Adrenal gland (tissue), 12 donors: Measurements from ENCODE around the gene PKMYT1. TPM values are rescaled to one million over a fixed set of nuclear protein-coding genes. Genes with fewer than 3 reads are reported as not detected.
"Not testable (repeated sequence)": the region's sequence is repeated elsewhere in the genome, so short reads cannot be mapped to it uniquely, and the experiment has no call there.

ENCODE experiments used
- DNase-seq, 7 donors: peaks; one replicate each; pipeline ENCODE4 v3.0.0-alpha.2; 2019 to 2020
- H3K27ac ChIP-seq, 5 donors: fragments of 200-600 bp; sonication (generic) in 4 of 5; 1 replicate in 3 of 5; 2 replicates in 2 of 5; pipeline versions ENCODE4 v1.5.1 to v1.8.0; 2016 to 2020; ENCODE audit warnings: mild to moderate bottlenecking in 1 of 5
- H3K27me3 ChIP-seq: fragments of 200-600 bp; 2 replicates; pipeline ENCODE4 v1.8.0; 2021
- H3K36me3 ChIP-seq, 2 donors: fragments of 200-600 bp; replicated peaks in 1 of 2; 1 replicate in 1 of 2; 2 replicates in 1 of 2; pipeline versions ENCODE4 v1.5.1 to v1.8.0; 2018 to 2022
- H3K4me1 ChIP-seq, 2 donors: fragments of 200-600 bp; replicated peaks in 1 of 2; 1 replicate in 1 of 2; 2 replicates in 1 of 2; pipeline versions ENCODE4 v1.5.1 to v1.8.0; 2018 to 2021
- H3K4me3 ChIP-seq, 4 donors: fragments of 200-600 bp; sonication (generic) in 3 of 4; one replicate each; pipeline ENCODE4 v1.5.1; 2016 to 2018
- H3K9me3 ChIP-seq, 3 donors: fragments of 200-600 bp; sonication (generic) in 1 of 3; replicated peaks in 1 of 3; 1 replicate in 2 of 3; 2 replicates in 1 of 3; pipeline versions ENCODE4 v1.5.1 to v1.8.0; 2016 to 2021
- CTCF ChIP-seq, 6 experiments: fragments of 450-650 bp in 4 of 6; fragments of 200-600 bp in 2 of 6; sonication (generic) in 1 of 6; IDR thresholded peaks; 1 replicate in 5 of 6; 2 replicates in 1 of 6; pipeline versions ENCODE4 v1.5.1 to v1.8.0; 2016 to 2021; ENCODE audit warnings: antibody characterized with exemption in 6 of 6, mild to moderate bottlenecking in 2 of 6, moderate library complexity in 1 of 6
- POLR2A ChIP-seq, 2 donors: fragments of 450-650 bp; IDR thresholded peaks; one replicate each; pipeline ENCODE4 v1.6.1; 2017; ENCODE audit warnings: antibody characterized with exemption in 2 of 2, mild to moderate bottlenecking in 2 of 2, moderate library complexity in 1 of 2
- WGBS, 4 donors: extraction: QIAGEN DNeasy Blood & Tissue Kit in 2 of 4; methylation state at CpG; one replicate each; pipeline versions ENCODE4 v1.1.5 to v1.1.7; 2013 to 2017; 5-methylcytosine and 5-hydroxymethylcytosine counted together
- intact Hi-C, 2 donors: fragments of 100-400 bp; cut with DNase I; formaldehyde crosslinking; loops; one replicate each; pipeline versions ENCODE4 v1.14.1 to v1.15.0; 2022 to 2023
- polyA plus RNA-seq, 3 donors: library from polyadenylated mRNA; stranded (reverse); fragments of 200-250 nt in 2 of 3; fragments of 350-450 nt in 1 of 3; fragmentation: Illumina TruSeq in 1 of 3; extraction: RNeasy Lipid Tissue Mini Kit (QIAGEN cat#74804) in 1 of 3; gene quantifications; one replicate each; pipeline ENCODE4 v1.2.3, GENCODE V29; 2013 to 2014
- total RNA-seq, 9 donors: library from RNA; depleted of rRNA in 4 of 9; stranded (reverse); fragments of >200 nt in 4 of 9; fragments of 120-200 nt in 1 of 9; fragmentation: NEBNext Ultra II Directional in 1 of 9; extraction: Animal tissue kit (Norgen Biotek cat#: 25700) in 1 of 9; gene quantifications; one replicate each; pipeline versions ENCODE4 v1.1.0 to v1.2.4, GENCODE V29; 2013 to 2023
- donor health status: healthy with polysubstance abuse.
- donor health status: Bipolar disorder and iron deficiency.
- donor health status: DM: yes; HTN: yes; CAD: no.
- donor health status: DM: no; HTN: no; CAD: no.
- donor health status: DM: no; HTN: no; CAD: no.
- donor health status: DM: yes; HTN: yes; CAD: no.

The PKMYT1 gene
- total and polyA plus RNA-seq, 12 donors = 0.46 to 7.0 (median 2.9) TPM

- no peaks in the 10 kb centered on the region for H3K4me1 ChIP-seq
- H3K27me3 ChIP-seq = no peaks in the 10 kb centered on the region
- DNase-seq = no peak
- H3K4me3 ChIP-seq = no peak overlapping the region
- 86 to 90% (median 89%) methylated on average over 27 to 36 of the region's 36 CpGs for WGBS, 4 donors
- no peaks in the 10 kb centered on the region for H3K9me3 ChIP-seq
- intact Hi-C loops = no loop called here
- no peak for TF ChIP-seq POLR2A (IDR thresholded peaks at IDR 0.05)
- TF ChIP-seq CTCF (IDR thresholded peaks at IDR 0.05) = no peak
- H3K27ac ChIP-seq = no peak overlapping the region
- peaks cover 0 to 4% of the 10 kb centered on the region in 2 donors for H3K36me3 ChIP-seq
Observed at GRCh38 chr16:2948807-2949704, 31.2 kb downstream of the PKMYT1 start.

GRCh38 chr16:2946649-2947048 is 33.6 kb downstream of the PKMYT1 start:
- no peaks in the 10 kb centered on the region for H3K9me3 ChIP-seq
- intact Hi-C loops = no loop called here
- peaks cover 0 to 4% of the 10 kb centered on the region in 2 donors for H3K36me3 ChIP-seq
- H3K4me1 ChIP-seq = no peaks in the 10 kb centered on the region
- DNase-seq = no peak
- no peak overlapping the region for H3K27ac ChIP-seq
- no peak overlapping the region for H3K4me3 ChIP-seq
- TF ChIP-seq POLR2A (IDR thresholded peaks at IDR 0.05) (no peak), CTCF (IDR thresholded peaks at IDR 0.05) (no peak)
- H3K27me3 ChIP-seq = no peaks in the 10 kb centered on the region
- 94 to 97% (median 96%) methylated on average over 4 of the region's 4 CpGs for WGBS, 4 donors

- H3K27ac ChIP-seq, DNase-seq, H3K4me3 ChIP-seq, H3K27me3 ChIP-seq, H3K9me3 ChIP-seq, H3K4me1 ChIP-seq, intact Hi-C loops: not testable (repeated sequence)
- 79 to 88% (median 85%) methylated on average over 12 of the region's 12 CpGs for WGBS, 4 donors
- peaks cover 0 to 28% of the 10 kb centered on the region in 2 donors for H3K36me3 ChIP-seq
Observed at GRCh38 chr16:2943716-2944115, 36.5 kb downstream of the PKMYT1 start.

- intact Hi-C loops = no loop called here
- WGBS, 4 donors = 85 to 94% (median 89%) methylated on average over 4 of the region's 4 CpGs
- H3K9me3 ChIP-seq = no peaks in the 10 kb centered on the region
- H3K4me1 ChIP-seq = no peaks in the 10 kb centered on the region
- peaks cover 0 to 44% of the 10 kb centered on the region in 2 donors for H3K36me3 ChIP-seq
- DNase-seq = no peak
- no peak for TF ChIP-seq CTCF (IDR thresholded peaks at IDR 0.05)
- no peak for TF ChIP-seq POLR2A (IDR thresholded peaks at IDR 0.05)
- H3K27me3 ChIP-seq = no peaks in the 10 kb centered on the region
- no peak overlapping the region for H3K27ac ChIP-seq
- H3K4me3 ChIP-seq = no peak overlapping the region
Observed at GRCh38 chr16:2942045-2942444, 38.2 kb downstream of the PKMYT1 start.

GRCh38 chr16:2939968-2940367 is 40.3 kb downstream of the PKMYT1 start:
- Histone ChIP-seq H3K36me3 (peaks cover 0 to 59% of the 10 kb centered on the region in 2 donors), H3K4me3 (no peak overlapping the region), H3K4me1 (no peaks in the 10 kb centered on the region), H3K9me3 (no peaks in the 10 kb centered on the region), H3K27me3 (no peaks in the 10 kb centered on the region), H3K27ac (no peak overlapping the region)
- TF ChIP-seq POLR2A (IDR thresholded peaks at IDR 0.05) (no peak), CTCF (IDR thresholded peaks at IDR 0.05) (no peak)
- intact Hi-C loops = no loop called here
- DNase-seq = no peak
- 55 to 73% (median 65%) methylated on average over 2 of the region's 2 CpGs for WGBS, 4 donors
